DND-41 (cell line): Measurements from ENCODE around the gene HOXA13.

Experiments used
- ATAC-seq: fragments of 200-7000 bp; cut with Tn5 transposase; 3 replicates; pipeline ENCODE4 v1.9.1; 2021; ENCODE audit warnings: low read depth; ENCODE audit not compliant: insufficient read depth
- DNase-seq: peaks from one replicate; pipeline ENCODE4 v3.0.0-alpha.2; 2020
- H2AFZ ChIP-seq: 2 replicates; pipeline ENCODE4 v1.6.0; 2012; ENCODE audit warnings: low read depth, low read length
- H3K27ac ChIP-seq: 2 replicates; pipeline ENCODE4 v1.5.1; 2012; ENCODE audit warnings: low read length, inconsistent platforms
- H3K27me3 ChIP-seq: fragments of 200-600 bp; sonication (generic); 2 replicates; pipeline ENCODE4 v1.6.0; 2012; ENCODE audit warnings: low read length, mild to moderate bottlenecking, inconsistent platforms; ENCODE audit not compliant: insufficient read depth, poor library complexity
- H3K36me3 ChIP-seq: 2 replicates; pipeline ENCODE4 v1.5.1; 2012; ENCODE audit warnings: low read length, inconsistent platforms; ENCODE audit not compliant: insufficient read depth
- H3K4me1 ChIP-seq: 2 replicates; pipeline ENCODE4 v1.5.1; 2012; ENCODE audit warnings: mild to moderate bottlenecking, low read length; ENCODE audit not compliant: insufficient read depth
- H3K4me2 ChIP-seq: 2 replicates; pipeline ENCODE4 v1.6.0; 2012; ENCODE audit warnings: mild to moderate bottlenecking, moderate library complexity, low read length, inconsistent platforms; ENCODE audit not compliant: insufficient read depth
- H3K4me3 ChIP-seq, 2 experiments: fragments of 200-600 bp in 1 of 2; shearing (Covaris generic) in 1 of 2; 2 replicates each; pipeline ENCODE4 v1.5.1; 2012 to 2016; ENCODE audit warnings: inconsistent platforms in 2 of 2, low read length in 2 of 2, mild to moderate bottlenecking in 2 of 2, low read depth in 1 of 2, moderate library complexity in 1 of 2
- H3K79me2 ChIP-seq: 2 replicates; pipeline ENCODE4 v1.6.0; 2012; ENCODE audit warnings: low read length, inconsistent platforms; ENCODE audit not compliant: insufficient read depth
- H3K9ac ChIP-seq: 2 replicates; pipeline ENCODE4 v1.6.0; 2012; ENCODE audit warnings: low read depth, mild to moderate bottlenecking, inconsistent platforms, low read length, moderate library complexity
- H3K9me3 ChIP-seq: 2 replicates; pipeline ENCODE4 v1.5.1; 2012; ENCODE audit warnings: low read length, moderate library complexity, mild to moderate bottlenecking, inconsistent platforms; ENCODE audit not compliant: insufficient read depth, severe bottlenecking
- H4K20me1 ChIP-seq: 2 replicates; pipeline ENCODE4 v1.6.0; 2012; ENCODE audit warnings: low read length; ENCODE audit not compliant: insufficient read depth
- EZH2 ChIP-seq: IDR thresholded peaks from 3 replicates; pipeline ENCODE4 v1.6.1; 2012; ENCODE audit warnings: borderline replicate concordance, low read depth, mild to moderate bottlenecking, moderate library complexity, low read length, inconsistent platforms; ENCODE audit not compliant: severe bottlenecking
- TF ChIP-seq, protein P1 (sequence below): IDR thresholded peaks from 2 replicates; pipeline ENCODE4 v1.5.1; 2012; ENCODE audit warnings: borderline replicate concordance, low read length, moderate library complexity, mild to moderate bottlenecking; ENCODE audit not compliant: poor library complexity, severe bottlenecking; ENCODE audit errors: extremely low read depth

Gene HOXA13

DNA sequence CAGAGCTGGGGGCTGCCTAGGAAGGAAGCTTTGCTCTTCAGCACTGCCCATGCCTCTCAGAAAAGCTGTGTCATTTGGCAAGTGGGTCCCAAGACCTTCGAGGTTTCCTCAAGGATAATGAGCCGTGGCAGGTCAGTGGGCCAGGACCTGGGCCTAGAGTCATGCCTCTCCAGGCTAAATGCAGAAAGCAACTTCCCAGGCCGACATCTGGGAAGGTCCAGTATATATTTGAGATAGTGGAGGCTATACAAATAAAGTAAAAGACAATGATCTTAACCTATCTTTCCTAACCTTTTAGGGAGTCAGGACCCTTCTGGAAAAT lies 23.4 kb downstream of the HOXA13 start:
- Histone ChIP-seq H3K79me2 (no peaks in the 10 kb centered on the region), H3K4me2 (no peak overlapping the region), H3K27me3 (peaks cover 5% of the 10 kb centered on the region), H4K20me1 (no peaks in the 10 kb centered on the region), H3K27ac (no peak overlapping the region), H3K9me3 (no peaks in the 10 kb centered on the region), H2AFZ (no peak overlapping the region), H3K9ac (no peak overlapping the region), H3K4me1 (no peaks in the 10 kb centered on the region), H3K4me3 (no peak overlapping the region), H3K36me3 (no peaks in the 10 kb centered on the region)
- no peak for TF ChIP-seq EZH2
- TF ChIP-seq, protein P1, sequence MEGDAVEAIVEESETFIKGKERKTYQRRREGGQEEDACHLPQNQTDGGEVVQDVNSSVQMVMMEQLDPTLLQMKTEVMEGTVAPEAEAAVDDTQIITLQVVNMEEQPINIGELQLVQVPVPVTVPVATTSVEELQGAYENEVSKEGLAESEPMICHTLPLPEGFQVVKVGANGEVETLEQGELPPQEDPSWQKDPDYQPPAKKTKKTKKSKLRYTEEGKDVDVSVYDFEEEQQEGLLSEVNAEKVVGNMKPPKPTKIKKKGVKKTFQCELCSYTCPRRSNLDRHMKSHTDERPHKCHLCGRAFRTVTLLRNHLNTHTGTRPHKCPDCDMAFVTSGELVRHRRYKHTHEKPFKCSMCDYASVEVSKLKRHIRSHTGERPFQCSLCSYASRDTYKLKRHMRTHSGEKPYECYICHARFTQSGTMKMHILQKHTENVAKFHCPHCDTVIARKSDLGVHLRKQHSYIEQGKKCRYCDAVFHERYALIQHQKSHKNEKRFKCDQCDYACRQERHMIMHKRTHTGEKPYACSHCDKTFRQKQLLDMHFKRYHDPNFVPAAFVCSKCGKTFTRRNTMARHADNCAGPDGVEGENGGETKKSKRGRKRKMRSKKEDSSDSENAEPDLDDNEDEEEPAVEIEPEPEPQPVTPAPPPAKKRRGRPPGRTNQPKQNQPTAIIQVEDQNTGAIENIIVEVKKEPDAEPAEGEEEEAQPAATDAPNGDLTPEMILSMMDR: no peak
- DNase-seq (no peak), ATAC-seq (no peak)

GRCh38 chr7:27175626-27176523 lies 24.0 kb downstream of the HOXA13 start:
- no peaks in the 10 kb centered on the region for H4K20me1 ChIP-seq
- H3K9me3 ChIP-seq: no peaks in the 10 kb centered on the region
- H3K9ac ChIP-seq: no peak overlapping the region
- no peaks in the 10 kb centered on the region for H3K4me1 ChIP-seq
- H3K27ac ChIP-seq: no peak overlapping the region
- H3K27me3 ChIP-seq: peaks cover 10% of the 10 kb centered on the region
- no peak overlapping the region for H2AFZ ChIP-seq
- DNase-seq: no peak
- no peak for ATAC-seq
- TF ChIP-seq, protein P1: no peak
- no peak for TF ChIP-seq EZH2
- no peaks in the 10 kb centered on the region for H3K36me3 ChIP-seq
- no peak overlapping the region for H3K4me3 ChIP-seq
- H3K4me2 ChIP-seq: no peak overlapping the region
- H3K79me2 ChIP-seq: no peaks in the 10 kb centered on the region

- Histone ChIP-seq H3K9me3 (no peaks in the 10 kb centered on the region), H3K27ac (no peak overlapping the region), H3K4me3 (no peak overlapping the region), H3K79me2 (no peaks in the 10 kb centered on the region), H3K9ac (no peak overlapping the region), H3K36me3 (no peaks in the 10 kb centered on the region), H3K27me3 (peaks cover 10% of the 10 kb centered on the region), H2AFZ (no peak overlapping the region), H4K20me1 (no peaks in the 10 kb centered on the region), H3K4me1 (no peaks in the 10 kb centered on the region), H3K4me2 (no peak overlapping the region)
- ATAC-seq (no peak), DNase-seq (no peak)
- TF ChIP-seq, protein P1: no peak
- TF ChIP-seq EZH2: no peak
Observed at GRCh38 chr7:27174874-27175625, 24.8 kb downstream of the HOXA13 start.
